ENCODE measurements around the gene ELL.

DNA sequence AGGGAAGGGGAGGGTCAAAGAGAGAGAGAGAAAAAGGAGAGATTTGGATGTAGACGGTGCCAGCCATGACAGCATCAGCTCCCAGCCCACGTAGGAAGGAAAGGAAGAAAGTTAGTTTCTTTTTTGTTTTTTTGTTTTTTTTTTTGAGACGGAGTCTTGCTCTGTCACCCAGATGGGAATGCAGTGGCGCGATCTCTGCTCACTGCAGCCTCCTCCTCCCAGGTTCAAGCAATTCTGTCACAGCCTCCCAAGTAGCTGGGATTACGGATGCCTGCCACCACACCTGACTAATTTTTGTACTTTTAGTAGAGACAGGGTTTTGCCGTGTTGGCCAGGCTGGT is 27.6 kb downstream of the ELL start:
- TF ChIP-seq CTCF (IDR thresholded peaks at IDR 0.05) = no peak
- no peak for TF ChIP-seq POLR2AphosphoS5 (IDR thresholded peaks at IDR 0.05; ENCODE audit: low read depth, low read length)
- no peak for TF ChIP-seq REST (IDR thresholded peaks at IDR 0.05; ENCODE audit: insufficient read depth in 1 of 2, low read depth in 2 of 2, low read length in 1 of 2)
